ENCODE results near the gene LTA4H.
A peak's percentile ranks its signal among the peaks of the same experiment; 100 is the strongest.

LTA4H gene

GRCh38 chr12:96007729-96008128, 27.7 kb downstream of the LTA4H start:
- no peak for TF ChIP-seq SUZ12 (IDR thresholded peaks at IDR 0.05; ENCODE audit: extremely low read depth, insufficient read depth, insufficient read length)
- TF ChIP-seq ZNF274 (IDR thresholded peaks at IDR 0.05; ENCODE audit: low read depth, low read length), result no peak
- no peak for TF ChIP-seq YY1 (IDR thresholded peaks at IDR 0.05; ENCODE audit: insufficient read depth, insufficient read length)

GRCh38 chr12:96006727-96007126, 28.7 kb downstream of the LTA4H start:
- Histone ChIP-seq H3K9me3 (ENCODE audit: insufficient read depth, low read length) (no peaks in the 10 kb centered on the region), H3K4me3 (ENCODE audit: insufficient read length, low read depth) (no peak overlapping the region), H3K4me1 (ENCODE audit: insufficient read depth, insufficient read length) (no peaks in the 10 kb centered on the region), H3K27me3 (ENCODE audit: insufficient read depth, insufficient read length) (no peaks in the 10 kb centered on the region), H3K36me3 (ENCODE audit: insufficient read depth, insufficient read length, low read length) (peaks cover 84% of the 10 kb centered on the region), H3K9ac (ENCODE audit: insufficient read length, low read depth) (no peak overlapping the region)
- no peak for DNase-seq (ENCODE audit: low read depth, low spot score)
- TF ChIP-seq SUZ12 (IDR thresholded peaks at IDR 0.05; ENCODE audit: extremely low read depth, insufficient read depth, insufficient read length), result no peak
- TF ChIP-seq YY1 (IDR thresholded peaks at IDR 0.05; ENCODE audit: insufficient read depth, insufficient read length), result no peak
- no peak for TF ChIP-seq ZNF274 (IDR thresholded peaks at IDR 0.05; ENCODE audit: low read depth, low read length)

More at GRCh38 chr12:96007729-96008128, 27.7 kb downstream of the LTA4H start:
- no peak overlapping the region for H3K9ac ChIP-seq (ENCODE audit: insufficient read length, low read depth)
- H3K36me3 ChIP-seq (ENCODE audit: insufficient read depth, insufficient read length, low read length), result peaks cover 89% of the 10 kb centered on the region
- no peak for DNase-seq (ENCODE audit: low read depth, low spot score)
- no peaks in the 10 kb centered on the region for H3K27me3 ChIP-seq (ENCODE audit: insufficient read depth, insufficient read length)
- H3K9me3 ChIP-seq (ENCODE audit: insufficient read depth, low read length), result no peaks in the 10 kb centered on the region
- no peaks in the 10 kb centered on the region for H3K4me1 ChIP-seq (ENCODE audit: insufficient read depth, insufficient read length)
- no peak overlapping the region for H3K4me3 ChIP-seq (ENCODE audit: insufficient read length, low read depth)

DNA sequence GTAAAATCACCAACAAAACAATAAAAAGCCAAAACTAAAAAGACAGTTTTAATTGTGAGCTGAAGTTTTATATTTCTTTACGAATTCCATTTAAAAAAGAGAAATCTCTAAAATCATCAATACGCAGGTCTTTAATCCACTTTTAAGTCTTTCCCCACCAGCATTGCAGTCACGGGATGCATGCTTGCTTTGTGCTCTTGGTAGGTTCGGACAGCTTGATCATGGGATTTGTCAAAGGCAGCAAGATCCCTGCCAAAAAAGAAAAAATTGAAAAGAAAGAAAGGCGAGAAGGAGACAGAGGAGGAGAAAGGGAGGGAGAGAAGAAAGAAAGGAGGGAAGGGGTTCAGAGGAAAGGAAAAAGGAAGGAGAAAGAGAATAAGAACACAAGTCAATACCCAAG, 34.5 kb downstream of the LTA4H start:
- H3K9me3 ChIP-seq (ENCODE audit: insufficient read depth, low read length), result no peaks in the 10 kb centered on the region
- TF ChIP-seq SUZ12 (IDR thresholded peaks at IDR 0.05; ENCODE audit: extremely low read depth, insufficient read depth, insufficient read length) (no peak), ZNF274 (IDR thresholded peaks at IDR 0.05; ENCODE audit: low read depth, low read length) (no peak), YY1 (IDR thresholded peaks at IDR 0.05; ENCODE audit: insufficient read depth, insufficient read length) (no peak)

DNA sequence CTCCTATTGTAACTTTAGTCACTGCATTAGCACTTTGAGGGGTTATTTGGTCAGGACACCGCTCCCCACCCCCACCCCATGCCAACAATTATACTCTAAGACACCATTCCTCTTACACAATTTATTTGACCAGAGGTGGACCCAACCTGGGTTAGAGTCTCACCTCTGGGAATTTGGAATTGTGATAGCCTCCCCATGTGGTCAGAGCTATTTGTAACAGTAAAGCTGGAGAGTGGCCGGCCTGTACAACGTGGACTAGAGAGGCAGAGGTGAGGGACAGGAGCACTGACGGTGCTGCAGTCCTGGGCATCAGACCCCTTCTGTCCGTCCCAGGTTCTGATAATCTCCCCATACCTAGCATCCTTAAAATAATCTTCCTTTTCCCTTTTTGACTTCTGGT, 35.9 kb downstream of the LTA4H start:
- Histone ChIP-seq H3K9me3 (ENCODE audit: insufficient read depth, low read length) (no peaks in the 10 kb centered on the region), H3K4me3 (ENCODE audit: insufficient read length, low read depth) (no peak overlapping the region), H3K27me3 (ENCODE audit: insufficient read depth, insufficient read length) (no peaks in the 10 kb centered on the region), H3K4me1 (ENCODE audit: insufficient read depth, insufficient read length) (no peaks in the 10 kb centered on the region), H3K36me3 (ENCODE audit: insufficient read depth, insufficient read length, low read length) (peaks cover 34% of the 10 kb centered on the region), H3K9ac (ENCODE audit: insufficient read length, low read depth) (no peak overlapping the region)
- DNase-seq (ENCODE audit: low read depth, low spot score), result no peak
- no peak for TF ChIP-seq SUZ12 (IDR thresholded peaks at IDR 0.05; ENCODE audit: extremely low read depth, insufficient read depth, insufficient read length)
- TF ChIP-seq YY1 (IDR thresholded peaks at IDR 0.05; ENCODE audit: insufficient read depth, insufficient read length), result no peak
- TF ChIP-seq ZNF274 (IDR thresholded peaks at IDR 0.05; ENCODE audit: low read depth, low read length), result no peak

More for the DNA sequence above, 34.5 kb downstream of the LTA4H start:
- DNase-seq (ENCODE audit: low read depth, low spot score), result no peak
- H3K4me1 ChIP-seq (ENCODE audit: insufficient read depth, insufficient read length), result no peaks in the 10 kb centered on the region
- no peaks in the 10 kb centered on the region for H3K27me3 ChIP-seq (ENCODE audit: insufficient read depth, insufficient read length)
- no peak overlapping the region for H3K4me3 ChIP-seq (ENCODE audit: insufficient read length, low read depth)
- peaks cover 42% of the 10 kb centered on the region for H3K36me3 ChIP-seq (ENCODE audit: insufficient read depth, insufficient read length, low read length)
- H3K9ac ChIP-seq (ENCODE audit: insufficient read length, low read depth), result no peak overlapping the region

DNA sequence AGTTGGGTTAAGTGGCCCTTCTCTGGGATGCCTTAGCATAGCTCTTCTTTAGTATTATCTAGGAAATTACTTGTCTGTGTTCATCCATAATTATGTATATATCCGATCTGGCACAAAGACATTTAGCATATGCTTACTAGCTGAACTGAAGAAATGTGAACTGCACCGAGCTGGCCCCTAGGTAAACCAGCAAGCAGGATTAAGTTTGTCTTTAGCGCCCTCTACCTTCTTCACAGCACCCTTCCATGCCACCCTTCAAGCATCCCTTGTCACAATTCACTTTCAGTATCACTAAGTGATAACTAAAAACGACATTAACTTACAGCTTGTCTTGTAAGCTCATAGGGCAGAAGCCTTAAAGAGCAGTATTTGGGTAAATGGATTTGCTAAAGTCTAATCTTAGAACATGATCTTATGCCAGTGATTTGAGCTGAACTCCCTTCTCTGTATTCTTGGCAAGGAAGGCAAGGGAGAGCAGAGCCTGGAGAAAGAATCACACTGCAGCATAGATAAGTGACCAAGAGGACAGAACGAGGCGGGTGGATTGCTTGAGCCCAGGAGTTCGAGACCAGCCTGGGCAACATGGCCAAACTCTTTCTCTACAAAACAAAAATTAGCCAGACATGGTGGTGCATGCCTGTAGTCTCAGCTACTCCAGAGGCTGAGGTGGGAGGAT, 36.6 kb downstream of the LTA4H start:
- no peak overlapping the region for H3K4me3 ChIP-seq (ENCODE audit: insufficient read length, low read depth)
- H3K9ac ChIP-seq (ENCODE audit: insufficient read length, low read depth), result no peak overlapping the region
- peak; percentile 64 for DNase-seq (ENCODE audit: low read depth, low spot score)
- no peaks in the 10 kb centered on the region for H3K9me3 ChIP-seq (ENCODE audit: insufficient read depth, low read length)
- H3K4me1 ChIP-seq (ENCODE audit: insufficient read depth, insufficient read length), result no peaks in the 10 kb centered on the region
- H3K36me3 ChIP-seq (ENCODE audit: insufficient read depth, insufficient read length, low read length), result peaks cover 27% of the 10 kb centered on the region
- no peaks in the 10 kb centered on the region for H3K27me3 ChIP-seq (ENCODE audit: insufficient read depth, insufficient read length)
- no peak for TF ChIP-seq YY1 (IDR thresholded peaks at IDR 0.05; ENCODE audit: insufficient read depth, insufficient read length)
- TF ChIP-seq ZNF274 (IDR thresholded peaks at IDR 0.05; ENCODE audit: low read depth, low read length), result no peak
- no peak for TF ChIP-seq SUZ12 (IDR thresholded peaks at IDR 0.05; ENCODE audit: extremely low read depth, insufficient read depth, insufficient read length)

DNA sequence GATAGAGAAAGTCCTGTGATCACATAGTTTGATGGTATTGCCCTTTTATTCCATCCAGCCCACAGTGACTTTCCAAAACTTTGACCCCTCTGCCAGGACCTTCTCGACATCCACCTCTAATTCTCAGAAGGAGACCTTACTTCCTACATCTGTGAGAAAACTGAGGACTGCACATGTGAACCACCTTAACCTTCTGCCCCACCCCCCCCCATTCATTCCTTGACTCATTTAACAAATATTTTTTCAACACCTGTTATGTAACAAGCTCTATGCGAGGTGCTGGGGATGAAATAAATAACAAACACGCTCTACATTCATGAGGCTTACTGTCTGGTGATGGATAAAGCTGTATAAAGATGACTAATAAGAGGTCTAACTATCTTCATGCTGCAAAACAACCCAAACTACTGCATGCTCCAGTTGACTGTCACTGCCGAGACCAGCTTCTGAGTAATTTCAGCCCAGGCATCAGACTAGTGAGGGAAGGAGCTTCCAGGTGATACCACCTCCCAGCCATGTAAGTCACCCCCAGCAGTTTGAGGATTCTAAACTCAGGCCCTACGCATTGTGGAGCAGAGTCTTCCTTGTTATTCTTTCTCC, 37.4 kb downstream of the LTA4H start:
- no peak for TF ChIP-seq SUZ12 (IDR thresholded peaks at IDR 0.05; ENCODE audit: extremely low read depth, insufficient read depth, insufficient read length)
- no peak for TF ChIP-seq ZNF274 (IDR thresholded peaks at IDR 0.05; ENCODE audit: low read depth, low read length)
- no peak for TF ChIP-seq YY1 (IDR thresholded peaks at IDR 0.05; ENCODE audit: insufficient read depth, insufficient read length)
- no peaks in the 10 kb centered on the region for H3K4me1 ChIP-seq (ENCODE audit: insufficient read depth, insufficient read length)
- H3K9me3 ChIP-seq (ENCODE audit: insufficient read depth, low read length), result no peaks in the 10 kb centered on the region
- no peak overlapping the region for H3K4me3 ChIP-seq (ENCODE audit: insufficient read length, low read depth)
- DNase-seq (ENCODE audit: low read depth, low spot score), result no peak
- H3K27me3 ChIP-seq (ENCODE audit: insufficient read depth, insufficient read length), result no peaks in the 10 kb centered on the region
- H3K36me3 ChIP-seq (ENCODE audit: insufficient read depth, insufficient read length, low read length), result peaks cover 22% of the 10 kb centered on the region
- H3K9ac ChIP-seq (ENCODE audit: insufficient read length, low read depth), result no peak overlapping the region

DNA sequence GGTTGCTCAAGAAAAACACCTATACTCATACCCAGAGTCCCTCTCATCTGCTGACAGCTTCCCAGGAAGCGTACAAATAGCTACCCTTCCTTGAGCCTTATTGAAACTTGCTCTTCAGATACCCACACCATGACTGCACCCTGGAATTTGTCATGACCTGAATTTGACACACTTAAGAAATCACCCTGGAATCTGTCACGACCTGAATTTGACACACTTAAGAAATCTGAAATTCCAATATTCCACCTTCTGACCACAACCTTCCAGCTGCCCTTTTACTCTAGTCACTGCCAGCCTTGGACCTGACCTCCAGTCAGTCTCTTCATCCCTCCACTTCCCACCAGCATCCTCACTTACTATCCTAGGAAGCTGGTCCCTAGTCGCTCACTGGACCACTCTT, 38.1 kb downstream of the LTA4H start:
- TF ChIP-seq SUZ12 (IDR thresholded peaks at IDR 0.05; ENCODE audit: extremely low read depth, insufficient read depth, insufficient read length) (no peak), ZNF274 (IDR thresholded peaks at IDR 0.05; ENCODE audit: low read depth, low read length) (no peak), YY1 (IDR thresholded peaks at IDR 0.05; ENCODE audit: insufficient read depth, insufficient read length) (no peak)
- Histone ChIP-seq H3K4me1 (ENCODE audit: insufficient read depth, insufficient read length) (no peaks in the 10 kb centered on the region), H3K4me3 (ENCODE audit: insufficient read length, low read depth) (no peak overlapping the region), H3K9ac (ENCODE audit: insufficient read length, low read depth) (no peak overlapping the region), H3K27me3 (ENCODE audit: insufficient read depth, insufficient read length) (no peaks in the 10 kb centered on the region), H3K36me3 (ENCODE audit: insufficient read depth, insufficient read length, low read length) (peaks cover 14% of the 10 kb centered on the region), H3K9me3 (ENCODE audit: insufficient read depth, low read length) (no peaks in the 10 kb centered on the region)
- DNase-seq (ENCODE audit: low read depth, low spot score), result no peak

Measured in NT2/D1 (cell line).